HL-60/S4 treated with retinoic acid at 250 ng/mL for 4 days and 3 days (cell line): ENCODE measurements around the gene CASTOR1.

ENCODE experiments used
- in situ Hi-C: fragments of 300-500 bp; cut with MboI; formaldehyde crosslinking; loops from 2 replicates; pipeline ENCODE4 v1.7.0; 2022; ENCODE audit warnings: low sequenced_read_pairs

Gene CASTOR1

GRCh38 chr22:30320021-30320556 is 30.8 kb upstream of the CASTOR1 start:
- in situ Hi-C loops = no loop called here

- in situ Hi-C loops = no loop called here
Observed at GRCh38 chr22:30318799-30319419, 29.6 kb upstream of the CASTOR1 start.

GRCh38 chr22:30317778-30318177 is 28.5 kb upstream of the CASTOR1 start:
- in situ Hi-C loops = no loop called here

GRCh38 chr22:30315962-30316576 is 26.8 kb upstream of the CASTOR1 start:
- in situ Hi-C loops = no loop called here

GRCh38 chr22:30314915-30315314 is 25.6 kb upstream of the CASTOR1 start:
- in situ Hi-C loops = no loop called here

GRCh38 chr22:30313527-30314363 is 24.4 kb upstream of the CASTOR1 start:
- in situ Hi-C loops = no loop called here

- in situ Hi-C loops = no loop called here
Observed at GRCh38 chr22:30312053-30312452, 22.7 kb upstream of the CASTOR1 start.

GRCh38 chr22:30310881-30311771 is 21.8 kb upstream of the CASTOR1 start:
- in situ Hi-C loops = no loop called here

GRCh38 chr22:30309951-30310741 is 20.8 kb upstream of the CASTOR1 start:
- in situ Hi-C loops = no loop called here

- in situ Hi-C loops = no loop called here
Observed at GRCh38 chr22:30308518-30309230, 19.4 kb upstream of the CASTOR1 start.

GRCh38 chr22:30308093-30308492 is 18.8 kb upstream of the CASTOR1 start:
- in situ Hi-C loops = no loop called here

GRCh38 chr22:30307041-30307574 is 17.8 kb upstream of the CASTOR1 start:
- in situ Hi-C loops = no loop called here

- in situ Hi-C loops = no loop called here
Observed at GRCh38 chr22:30306627-30307011, 17.3 kb upstream of the CASTOR1 start.

- in situ Hi-C loops = no loop called here
Observed at GRCh38 chr22:30305906-30306626, 16.8 kb upstream of the CASTOR1 start.

GRCh38 chr22:30305519-30305905 is 16.2 kb upstream of the CASTOR1 start:
- in situ Hi-C loops = no loop called here

GRCh38 chr22:30304495-30305244 is 15.4 kb upstream of the CASTOR1 start:
- in situ Hi-C loops = no loop called here

- in situ Hi-C loops = no loop called here
Observed at GRCh38 chr22:30302810-30303138, 13.5 kb upstream of the CASTOR1 start.
